GM10266 (cell line): Measurements from ENCODE around the gene ALDH1L1.
"Not testable (repeated sequence)": the region's sequence is repeated elsewhere in the genome, so short reads cannot be mapped to it uniquely, and the experiment has no call there.

Source experiments
- DNase-seq: peaks from one replicate; pipeline ENCODE4 v3.0.0; 2012; ENCODE audit errors: extremely low spot score
- TF ChIP-seq, protein P1 (sequence below): IDR thresholded peaks from 2 replicates; pipeline ENCODE4 v1.5.1; 2012; ENCODE audit warnings: mild to moderate bottlenecking, low read depth; ENCODE audit not compliant: control insufficient read depth, insufficient read depth; ENCODE audit errors: missing control alignments

ALDH1L1 gene

GRCh38 chr3:126100269-126100633 is 80.1 kb downstream of the ALDH1L1 start:
- TF ChIP-seq, protein P1, sequence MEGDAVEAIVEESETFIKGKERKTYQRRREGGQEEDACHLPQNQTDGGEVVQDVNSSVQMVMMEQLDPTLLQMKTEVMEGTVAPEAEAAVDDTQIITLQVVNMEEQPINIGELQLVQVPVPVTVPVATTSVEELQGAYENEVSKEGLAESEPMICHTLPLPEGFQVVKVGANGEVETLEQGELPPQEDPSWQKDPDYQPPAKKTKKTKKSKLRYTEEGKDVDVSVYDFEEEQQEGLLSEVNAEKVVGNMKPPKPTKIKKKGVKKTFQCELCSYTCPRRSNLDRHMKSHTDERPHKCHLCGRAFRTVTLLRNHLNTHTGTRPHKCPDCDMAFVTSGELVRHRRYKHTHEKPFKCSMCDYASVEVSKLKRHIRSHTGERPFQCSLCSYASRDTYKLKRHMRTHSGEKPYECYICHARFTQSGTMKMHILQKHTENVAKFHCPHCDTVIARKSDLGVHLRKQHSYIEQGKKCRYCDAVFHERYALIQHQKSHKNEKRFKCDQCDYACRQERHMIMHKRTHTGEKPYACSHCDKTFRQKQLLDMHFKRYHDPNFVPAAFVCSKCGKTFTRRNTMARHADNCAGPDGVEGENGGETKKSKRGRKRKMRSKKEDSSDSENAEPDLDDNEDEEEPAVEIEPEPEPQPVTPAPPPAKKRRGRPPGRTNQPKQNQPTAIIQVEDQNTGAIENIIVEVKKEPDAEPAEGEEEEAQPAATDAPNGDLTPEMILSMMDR: no peak
- no peak for DNase-seq

DNA sequence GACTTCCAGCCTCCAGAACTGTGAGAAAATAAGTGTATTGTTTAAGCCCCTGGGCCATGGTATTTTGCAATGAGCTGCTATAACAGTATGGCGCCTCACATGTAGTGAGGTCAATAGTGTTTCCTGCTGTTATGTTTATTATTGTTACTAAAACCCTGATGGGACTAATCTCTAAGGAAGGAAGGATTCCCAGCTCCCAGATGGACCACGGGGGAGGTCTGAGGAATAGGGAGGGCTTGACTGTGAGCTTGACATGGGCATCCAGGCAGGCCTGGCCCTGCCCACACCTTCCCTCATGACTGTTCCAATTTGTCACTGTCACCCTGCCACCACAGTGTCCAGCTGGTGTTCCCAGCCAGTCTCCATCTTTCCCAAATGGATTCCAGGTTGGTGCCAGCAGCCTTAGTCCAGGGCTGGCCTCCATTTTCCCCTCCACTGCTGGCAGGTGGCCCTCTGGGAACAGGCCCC is 82.0 kb downstream of the ALDH1L1 start:
- TF ChIP-seq, protein P1: no peak
- DNase-seq: no peak

DNA sequence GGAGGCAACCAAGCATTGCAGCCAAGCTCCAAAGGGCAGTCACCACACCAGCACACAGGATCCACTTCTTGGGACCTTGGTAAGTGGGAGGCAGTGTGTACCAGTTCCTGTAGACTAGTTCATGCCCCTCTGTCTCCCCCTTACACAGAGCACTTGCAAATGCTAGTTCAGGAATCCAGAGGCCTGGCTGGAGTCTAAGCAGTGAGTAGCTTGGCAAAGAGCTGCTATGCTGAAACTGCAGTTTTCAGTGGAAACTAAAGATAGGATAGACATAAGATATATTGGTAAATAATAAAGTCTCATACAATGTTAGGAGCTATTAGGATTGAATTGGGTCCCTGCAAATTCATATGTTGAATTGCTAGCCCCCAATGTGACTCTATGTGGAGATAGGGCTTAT is 82.6 kb downstream of the ALDH1L1 start:
- TF ChIP-seq, protein P1: no peak
- no peak for DNase-seq

DNA sequence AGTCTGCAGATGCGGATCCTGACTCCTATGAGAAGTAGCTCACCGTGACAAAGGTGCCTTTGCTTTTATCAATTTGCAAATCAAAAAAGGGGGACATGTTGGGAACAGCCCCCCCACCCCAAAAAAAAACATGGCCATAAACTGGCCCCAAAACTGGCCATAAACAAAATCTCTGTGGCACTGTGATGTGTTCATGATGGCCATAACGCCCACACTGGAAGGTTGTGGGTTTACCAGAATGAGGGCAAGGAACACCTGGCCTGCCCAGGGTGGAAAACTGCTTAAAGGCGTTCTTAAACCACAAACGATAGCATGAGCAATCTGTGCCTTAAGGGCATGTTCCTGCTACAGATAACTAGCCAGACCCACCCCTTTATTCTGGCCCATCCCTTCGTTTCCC is 84.1 kb downstream of the ALDH1L1 start:
- not testable (repeated sequence) for DNase-seq

- DNase-seq: not testable (repeated sequence)
Measured at GRCh38 chr3:126092128-126092527, 88.3 kb downstream of the ALDH1L1 start.

DNA sequence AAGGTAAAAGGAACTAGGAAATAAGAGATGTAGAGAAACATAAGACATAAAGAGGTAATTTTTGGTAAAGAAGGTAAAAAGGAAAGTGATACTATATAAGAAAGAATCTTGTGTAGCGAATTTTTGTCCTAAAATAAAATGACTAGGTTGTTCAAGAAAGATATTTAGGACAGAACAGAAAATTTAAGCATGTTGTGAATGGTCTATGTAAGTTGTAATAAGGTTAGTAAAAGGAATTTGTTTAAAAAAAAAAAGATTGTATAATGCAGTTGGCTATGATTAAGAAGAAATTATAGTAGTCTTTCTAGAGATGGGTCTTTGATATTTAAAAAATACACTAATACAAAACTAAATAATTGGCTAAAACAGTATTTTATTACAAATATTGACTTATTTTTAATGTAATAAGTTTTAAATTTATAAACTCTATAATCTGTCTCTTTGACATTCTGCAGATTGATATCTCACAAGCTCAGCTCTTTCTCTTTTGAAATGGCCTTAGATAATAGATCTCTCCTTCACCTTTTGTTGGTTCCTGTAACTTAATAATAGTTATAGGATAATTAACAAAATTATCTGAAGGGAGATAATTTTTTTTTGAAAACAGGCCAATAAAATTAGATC is 92.7 kb downstream of the ALDH1L1 start:
- TF ChIP-seq, protein P1: no peak
- no peak for DNase-seq

DNA sequence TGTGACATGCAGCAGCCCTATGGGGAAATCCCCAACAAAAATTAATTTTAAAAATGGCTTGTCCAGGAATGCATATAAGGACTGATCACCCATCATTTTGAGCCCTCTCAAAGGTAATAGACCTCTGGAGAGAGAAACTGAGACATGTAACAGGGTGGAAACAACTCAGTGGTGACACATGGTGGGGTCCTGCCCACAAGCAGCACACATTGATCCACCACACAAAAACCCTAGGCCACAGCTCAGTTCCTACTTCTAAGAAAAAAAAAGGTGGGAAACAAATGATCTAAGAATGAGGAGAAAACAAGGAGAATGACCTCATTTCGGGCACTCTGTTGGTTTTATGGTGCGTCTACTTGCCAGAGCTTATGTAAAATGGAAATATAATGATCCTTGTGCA is 94.5 kb downstream of the ALDH1L1 start:
- no peak for DNase-seq
- TF ChIP-seq, protein P1: no peak

DNA sequence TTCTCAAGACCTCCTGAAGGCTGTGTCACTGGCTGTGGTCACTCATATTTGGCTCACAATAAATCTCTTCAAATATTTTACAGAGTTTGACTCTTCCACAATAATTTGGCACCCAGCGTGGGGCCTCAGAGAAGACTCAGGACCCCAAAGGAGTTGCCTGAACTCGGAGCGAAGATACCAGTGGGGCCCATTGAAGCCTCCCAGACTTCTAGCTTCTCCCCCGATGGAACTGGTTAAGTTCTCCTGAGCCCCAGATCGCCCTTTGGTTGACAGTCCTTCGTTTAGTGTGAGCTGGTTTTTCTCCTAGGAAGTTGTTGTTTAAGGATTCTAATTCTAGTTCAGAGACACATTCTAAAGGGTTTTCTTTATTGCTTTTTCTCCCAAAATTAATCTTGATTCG is 95.1 kb downstream of the ALDH1L1 start:
- TF ChIP-seq, protein P1: no peak
- DNase-seq: no peak
